ENCODE data around the gene BTBD9.

BTBD9 gene

DNA sequence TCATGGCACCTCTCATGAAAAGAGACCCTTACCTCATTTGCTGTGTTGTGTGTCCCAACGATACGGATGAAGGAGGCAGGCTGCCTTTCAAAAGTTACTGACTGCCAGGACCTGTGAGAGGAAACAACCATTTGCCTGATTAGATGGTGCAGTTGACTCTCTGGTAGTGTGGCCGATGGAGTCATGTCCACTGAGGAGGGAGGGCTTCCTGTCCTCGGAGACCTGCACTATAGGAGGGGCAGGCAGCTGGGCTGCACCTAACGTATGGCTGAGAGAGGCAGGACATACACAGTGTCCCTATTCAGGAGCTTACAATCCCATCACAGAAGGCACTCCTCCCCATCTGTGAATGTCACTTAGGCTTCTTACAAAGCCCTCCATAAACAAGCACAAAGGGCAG is 447.2 kb downstream of the BTBD9 start:
- H3K27me3 ChIP-seq = no peaks in the 10 kb centered on the region
- H3K4me3 ChIP-seq (ENCODE audit: low read depth, low read length) = no peak overlapping the region
- H3K36me3 ChIP-seq = no peaks in the 10 kb centered on the region
- H3K9me3 ChIP-seq = no peaks in the 10 kb centered on the region
- DNase-seq = no peak
- TF ChIP-seq, protein P1, sequence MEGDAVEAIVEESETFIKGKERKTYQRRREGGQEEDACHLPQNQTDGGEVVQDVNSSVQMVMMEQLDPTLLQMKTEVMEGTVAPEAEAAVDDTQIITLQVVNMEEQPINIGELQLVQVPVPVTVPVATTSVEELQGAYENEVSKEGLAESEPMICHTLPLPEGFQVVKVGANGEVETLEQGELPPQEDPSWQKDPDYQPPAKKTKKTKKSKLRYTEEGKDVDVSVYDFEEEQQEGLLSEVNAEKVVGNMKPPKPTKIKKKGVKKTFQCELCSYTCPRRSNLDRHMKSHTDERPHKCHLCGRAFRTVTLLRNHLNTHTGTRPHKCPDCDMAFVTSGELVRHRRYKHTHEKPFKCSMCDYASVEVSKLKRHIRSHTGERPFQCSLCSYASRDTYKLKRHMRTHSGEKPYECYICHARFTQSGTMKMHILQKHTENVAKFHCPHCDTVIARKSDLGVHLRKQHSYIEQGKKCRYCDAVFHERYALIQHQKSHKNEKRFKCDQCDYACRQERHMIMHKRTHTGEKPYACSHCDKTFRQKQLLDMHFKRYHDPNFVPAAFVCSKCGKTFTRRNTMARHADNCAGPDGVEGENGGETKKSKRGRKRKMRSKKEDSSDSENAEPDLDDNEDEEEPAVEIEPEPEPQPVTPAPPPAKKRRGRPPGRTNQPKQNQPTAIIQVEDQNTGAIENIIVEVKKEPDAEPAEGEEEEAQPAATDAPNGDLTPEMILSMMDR (IDR thresholded peaks at IDR 0.05; ENCODE audit: low read depth, low read length) = no peak
- H3K4me1 ChIP-seq = peaks cover 4% of the 10 kb centered on the region; the same call in 1 of the 2 replicates

DNA sequence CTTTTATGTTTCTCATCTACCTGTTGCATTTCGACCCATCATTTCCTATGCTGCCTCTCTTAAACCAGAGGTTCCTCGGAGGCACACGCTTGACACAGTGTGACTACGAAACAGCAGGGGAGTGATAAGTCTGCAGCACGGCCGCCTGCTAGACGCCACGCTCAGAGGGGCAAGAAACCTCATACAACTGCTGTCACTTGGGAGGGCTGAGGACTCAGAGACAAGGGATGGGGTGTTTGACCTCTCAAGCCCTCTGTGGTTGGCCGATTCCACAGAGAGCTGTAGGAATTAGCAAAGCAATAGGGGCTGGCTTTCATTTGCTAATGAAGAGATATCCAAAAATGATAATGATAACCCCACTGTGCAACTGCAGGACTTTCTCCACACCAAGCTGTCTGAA is 447.7 kb downstream of the BTBD9 start:
- TF ChIP-seq, protein P1 (IDR thresholded peaks at IDR 0.05; ENCODE audit: low read depth, low read length) = no peak
- no peak for DNase-seq
- no peak overlapping the region for H3K4me3 ChIP-seq (ENCODE audit: low read depth, low read length)
- H3K27me3 ChIP-seq = no peaks in the 10 kb centered on the region
- peaks cover 6% of the 10 kb centered on the region; the same call in 1 of the 2 replicates for H3K4me1 ChIP-seq
- no peaks in the 10 kb centered on the region for H3K36me3 ChIP-seq
- H3K9me3 ChIP-seq = no peaks in the 10 kb centered on the region

DNA sequence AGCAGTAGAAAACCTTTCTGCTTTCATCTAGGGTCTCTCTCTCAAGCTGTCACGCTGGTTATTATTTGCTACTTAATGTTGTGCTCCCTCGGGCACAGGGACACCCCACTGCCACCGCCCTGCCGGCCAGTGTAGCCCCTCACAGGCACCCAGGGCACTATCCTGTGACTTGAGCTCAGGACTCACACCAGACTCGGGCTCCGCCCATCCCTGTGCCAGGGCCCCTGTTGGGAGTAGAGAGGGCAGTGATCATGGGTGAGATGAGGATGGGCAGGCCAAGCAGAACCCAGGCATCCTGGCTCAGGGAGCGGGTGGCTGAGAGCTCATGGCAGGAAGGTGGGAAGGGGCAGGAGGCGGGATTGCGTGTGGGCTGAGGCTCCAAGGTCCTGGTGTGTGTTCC is 448.3 kb downstream of the BTBD9 start:
- Histone ChIP-seq H3K4me3 (ENCODE audit: low read depth, low read length) (no peak overlapping the region), H3K27me3 (no peaks in the 10 kb centered on the region), H3K36me3 (no peaks in the 10 kb centered on the region), H3K4me1 (peaks cover 6% of the 10 kb centered on the region; the same call in 1 of the 2 replicates), H3K9me3 (no peaks in the 10 kb centered on the region)
- DNase-seq = no peak
- TF ChIP-seq, protein P1 (IDR thresholded peaks at IDR 0.05; ENCODE audit: low read depth, low read length) = no peak

DNA sequence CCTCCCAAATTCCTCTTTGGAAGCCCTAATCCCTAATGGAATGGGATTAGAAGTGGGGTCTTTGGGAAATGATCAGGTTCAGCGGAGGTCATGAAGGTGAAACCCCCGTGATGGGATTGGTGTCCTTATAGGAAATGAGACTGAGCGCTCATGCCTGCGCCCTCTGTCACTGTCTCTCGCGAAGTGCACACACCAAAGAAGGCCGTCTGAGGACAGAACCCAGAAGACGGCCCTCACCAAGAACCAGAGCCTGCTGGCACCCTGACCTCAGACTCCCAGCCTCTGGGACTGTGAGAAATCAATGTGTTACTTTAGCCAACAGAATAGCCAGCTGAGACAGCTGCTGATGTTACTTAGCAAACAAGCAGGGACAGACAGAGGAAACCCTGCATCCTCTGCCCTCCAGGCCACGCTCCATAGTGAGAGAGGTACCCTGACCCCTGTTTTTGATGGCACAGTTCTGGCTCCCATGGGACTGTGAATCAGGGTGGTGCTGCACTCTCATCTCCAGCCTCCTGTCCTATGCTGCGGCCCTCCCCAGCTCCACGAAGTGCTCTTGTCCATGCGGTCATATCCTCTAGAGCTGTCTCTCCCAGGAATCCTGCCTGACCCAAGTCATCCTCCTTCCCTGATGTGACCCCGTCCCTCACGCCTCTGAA is 450.9 kb downstream of the BTBD9 start:
- TF ChIP-seq, protein P1 (IDR thresholded peaks at IDR 0.05; ENCODE audit: low read depth, low read length) = no peak
- Histone ChIP-seq H3K27me3 (no peaks in the 10 kb centered on the region), H3K9me3 (no peaks in the 10 kb centered on the region), H3K4me1 (peaks cover 6% of the 10 kb centered on the region; the same call in 1 of the 2 replicates), H3K4me3 (ENCODE audit: low read depth, low read length) (no peak overlapping the region), H3K36me3 (no peaks in the 10 kb centered on the region)
- no peak for DNase-seq

DNA sequence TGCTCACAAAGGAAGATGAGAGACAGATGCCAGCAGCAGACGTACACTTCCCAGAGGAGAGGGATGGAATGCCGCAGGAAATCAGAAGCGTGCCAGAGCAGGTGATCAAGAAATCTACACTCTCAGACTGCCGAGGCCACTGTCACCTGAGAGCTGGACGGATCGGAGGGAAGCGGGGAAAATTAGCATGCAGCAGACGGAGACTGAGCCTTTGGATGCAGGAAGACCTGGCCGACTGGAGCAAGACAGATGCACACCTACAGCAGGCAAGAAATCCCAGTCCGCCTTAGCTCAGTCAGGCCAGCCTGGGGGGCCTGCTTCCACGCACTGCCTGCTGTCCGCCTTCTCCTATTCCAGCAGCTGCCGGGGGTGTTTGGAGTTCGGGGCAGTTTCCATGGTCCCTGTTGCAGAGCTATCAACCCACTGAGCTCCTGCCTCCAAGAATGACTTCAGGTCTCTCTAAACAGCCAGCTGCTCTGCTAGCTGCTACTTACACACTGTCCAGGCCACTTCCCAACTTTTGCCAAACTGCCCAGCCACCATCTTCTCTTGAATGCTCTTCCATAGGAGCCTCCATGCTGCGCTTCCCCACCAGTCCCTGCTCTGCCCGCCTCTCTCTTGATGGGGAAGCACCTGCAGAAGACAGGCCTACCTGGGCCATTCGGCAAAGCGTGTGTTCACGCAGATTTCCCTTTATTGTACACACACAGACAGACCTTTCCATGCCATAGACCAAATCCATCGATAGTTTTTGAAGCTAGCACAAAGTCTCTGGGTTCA is 451.7 kb downstream of the BTBD9 start:
- Histone ChIP-seq H3K36me3 (no peaks in the 10 kb centered on the region), H3K4me1 (peaks cover 6% of the 10 kb centered on the region; the same call in 1 of the 2 replicates), H3K4me3 (ENCODE audit: low read depth, low read length) (no peak overlapping the region), H3K9me3 (no peaks in the 10 kb centered on the region), H3K27me3 (no peaks in the 10 kb centered on the region)
- TF ChIP-seq, protein P1 (IDR thresholded peaks at IDR 0.05; ENCODE audit: low read depth, low read length) = no peak
- DNase-seq = no peak

DNA sequence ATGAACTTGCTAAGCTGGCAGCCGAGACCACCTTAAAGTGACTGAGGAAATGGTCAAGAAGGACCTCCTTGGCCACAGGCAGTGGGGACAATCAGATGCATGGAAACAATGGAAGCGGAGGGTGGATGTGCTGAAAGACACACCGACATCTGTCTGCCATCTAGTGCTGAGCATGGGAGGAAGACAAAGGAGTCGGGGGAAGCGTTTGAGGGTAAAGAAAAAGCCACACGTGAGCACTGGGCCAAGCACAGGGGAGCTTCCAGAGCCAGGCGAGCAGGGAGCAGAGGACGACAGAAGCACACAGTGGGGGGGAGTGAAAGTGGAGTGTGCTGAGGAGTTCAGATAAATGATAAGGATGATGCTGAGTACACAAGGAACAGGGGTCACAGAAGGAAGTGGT is 452.4 kb downstream of the BTBD9 start:
- TF ChIP-seq, protein P1 (IDR thresholded peaks at IDR 0.05; ENCODE audit: low read depth, low read length) = 0 out of 2 replicates have a peak, but pooled peaks have one; percentile 11
- DNase-seq = no peak
- H3K27me3 ChIP-seq = no peaks in the 10 kb centered on the region
- peaks cover 6% of the 10 kb centered on the region; the same call in 1 of the 2 replicates for H3K4me1 ChIP-seq
- no peaks in the 10 kb centered on the region for H3K36me3 ChIP-seq
- H3K4me3 ChIP-seq (ENCODE audit: low read depth, low read length) = no peak overlapping the region
- no peaks in the 10 kb centered on the region for H3K9me3 ChIP-seq
